ENCODE data around the gene PIK3CB. TPM values are rescaled to one million over a fixed set of nuclear protein-coding genes. Genes with fewer than 3 reads are reported as not detected.
A peak's percentile ranks its signal among the peaks of the same experiment; 100 is the strongest.

The PIK3CB gene
- polyA plus RNA-seq, 3 donors, result 14.1 to 33.6 (median 20.4) TPM

DNA sequence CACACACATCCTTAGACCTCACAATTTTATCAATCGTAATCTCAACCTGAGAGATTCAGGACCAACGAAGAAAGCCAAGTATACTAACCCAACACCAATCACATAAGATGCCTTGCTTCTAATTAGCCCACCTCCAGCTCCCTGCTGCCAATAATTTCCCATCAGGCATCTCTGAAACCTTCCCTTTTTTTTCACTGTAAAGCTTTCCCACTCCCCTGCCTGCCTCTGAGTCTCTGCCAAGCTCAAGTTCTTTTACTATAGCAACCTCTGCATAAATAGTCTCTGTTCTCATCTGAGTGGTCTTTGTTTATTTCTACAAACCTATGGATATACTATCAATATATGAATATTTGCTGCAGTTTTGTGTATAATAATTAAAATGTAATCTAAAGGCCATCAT, 86.5 kb downstream of the PIK3CB start:
- H3K4me1 Mint-ChIP-seq, result peaks cover 9% of the 10 kb centered on the region
- no peaks in the 10 kb centered on the region for H4K20me1 ChIP-seq (ENCODE audit: insufficient read depth, low read length)
- H3K4me2 ChIP-seq (replicated peaks; ENCODE audit: extremely low read depth, low read length, poor library complexity, severe bottlenecking), result no peak overlapping the region
- H3K4me3 Mint-ChIP-seq, result no peak overlapping the region
- peaks cover 0 to 6% (median 0%) of the 10 kb centered on the region in 7 donors for H3K9me3 Mint-ChIP-seq
- no peak overlapping the region for H3K9ac ChIP-seq (ENCODE audit: insufficient read depth, low read length, poor library complexity, severe bottlenecking)
- peaks cover 12 to 43% of the 10 kb centered on the region in 2 donors for H3K36me3 Mint-ChIP-seq
- WGBS (ENCODE audit: insufficient coverage), result 95% methylated on average over 2 of the region's 2 CpGs
- intact Hi-C loops (cut with micrococcal nuclease), result no loop called here
- H3K79me2 ChIP-seq (ENCODE audit: insufficient read depth, low read length), result peaks cover 13% of the 10 kb centered on the region
- no peak for DNase-seq
- H2AFZ ChIP-seq (ENCODE audit: insufficient read depth, low read depth, low read length, poor library complexity, severe bottlenecking), result no peak overlapping the region
- TF ChIP-seq, protein P1, sequence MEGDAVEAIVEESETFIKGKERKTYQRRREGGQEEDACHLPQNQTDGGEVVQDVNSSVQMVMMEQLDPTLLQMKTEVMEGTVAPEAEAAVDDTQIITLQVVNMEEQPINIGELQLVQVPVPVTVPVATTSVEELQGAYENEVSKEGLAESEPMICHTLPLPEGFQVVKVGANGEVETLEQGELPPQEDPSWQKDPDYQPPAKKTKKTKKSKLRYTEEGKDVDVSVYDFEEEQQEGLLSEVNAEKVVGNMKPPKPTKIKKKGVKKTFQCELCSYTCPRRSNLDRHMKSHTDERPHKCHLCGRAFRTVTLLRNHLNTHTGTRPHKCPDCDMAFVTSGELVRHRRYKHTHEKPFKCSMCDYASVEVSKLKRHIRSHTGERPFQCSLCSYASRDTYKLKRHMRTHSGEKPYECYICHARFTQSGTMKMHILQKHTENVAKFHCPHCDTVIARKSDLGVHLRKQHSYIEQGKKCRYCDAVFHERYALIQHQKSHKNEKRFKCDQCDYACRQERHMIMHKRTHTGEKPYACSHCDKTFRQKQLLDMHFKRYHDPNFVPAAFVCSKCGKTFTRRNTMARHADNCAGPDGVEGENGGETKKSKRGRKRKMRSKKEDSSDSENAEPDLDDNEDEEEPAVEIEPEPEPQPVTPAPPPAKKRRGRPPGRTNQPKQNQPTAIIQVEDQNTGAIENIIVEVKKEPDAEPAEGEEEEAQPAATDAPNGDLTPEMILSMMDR (IDR thresholded peaks at IDR 0.05), result no peak
- H3K27ac ChIP-seq (ENCODE audit: low read depth in 1 of 2, low read length in 2 of 2), result no peak overlapping the region
- peak overlapping the region in 1 of 7 donors; percentile 22 for H3K27ac Mint-ChIP-seq
- no peaks in the 10 kb centered on the region for H3K27me3 Mint-ChIP-seq (ENCODE audit: low read depth in 3 of 3)
- H3K4me3 ChIP-seq (replicated peaks in 1 of 3; ENCODE audit: low read depth in 2 of 3, low read length in 3 of 3), result no peak overlapping the region
- peaks cover 13 to 51% of the 10 kb centered on the region in 2 donors for H3K36me3 ChIP-seq (replicated peaks in 1 of 2; ENCODE audit: control insufficient read depth in 1 of 2, insufficient read depth in 2 of 2, low read length in 2 of 2)
- H3K9me3 ChIP-seq (replicated peaks in 1 of 2; ENCODE audit: control insufficient read depth in 1 of 2, insufficient read depth in 1 of 2, low read length in 2 of 2), result no peaks in the 10 kb centered on the region
- H3K4me1 ChIP-seq (ENCODE audit: control insufficient read depth in 1 of 2, insufficient read depth in 2 of 2, low read length in 2 of 2), result peaks cover 5 to 14% of the 10 kb centered on the region in 2 donors
- no peaks in the 10 kb centered on the region for H3K27me3 ChIP-seq (ENCODE audit: control insufficient read depth in 2 of 2, insufficient read depth in 2 of 2, low read length in 2 of 2)

DNA sequence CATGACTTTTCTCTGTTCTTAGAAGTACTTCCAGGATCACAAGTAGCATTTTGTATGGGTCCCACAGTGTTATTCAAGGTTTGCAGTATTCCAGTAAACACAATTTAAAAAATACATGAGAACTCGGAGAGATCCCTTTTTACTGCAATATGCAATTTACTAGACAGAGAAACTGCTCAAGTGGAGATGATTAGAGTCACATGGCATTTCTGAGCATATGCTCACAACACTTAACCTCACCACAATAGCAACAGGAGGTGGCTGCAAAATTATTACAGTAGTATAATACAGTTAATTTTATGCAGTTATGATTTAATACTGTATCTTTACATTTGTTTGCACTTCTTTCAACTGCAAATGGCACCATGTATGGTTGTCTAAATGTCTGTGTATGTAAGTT, 87.5 kb downstream of the PIK3CB start:
- no CpG with 5 or more reads among the region's 1 CpG for WGBS (ENCODE audit: insufficient coverage)
- Mint-ChIP-seq H3K9me3 (peaks cover 0 to 6% (median 0%) of the 10 kb centered on the region in 7 donors), H3K27ac (no peak overlapping the region), H3K36me3 (peaks cover 12 to 41% of the 10 kb centered on the region in 2 donors), H3K27me3 (ENCODE audit: low read depth in 3 of 3) (no peaks in the 10 kb centered on the region), H3K4me3 (no peak overlapping the region), H3K4me1 (peaks cover 9% of the 10 kb centered on the region)
- no peak for DNase-seq
- TF ChIP-seq, protein P1 (IDR thresholded peaks at IDR 0.05), result no peak
- Histone ChIP-seq H3K4me2 (replicated peaks; ENCODE audit: extremely low read depth, low read length, poor library complexity, severe bottlenecking) (no peak overlapping the region), H3K9me3 (replicated peaks in 1 of 2; ENCODE audit: control insufficient read depth in 1 of 2, insufficient read depth in 1 of 2, low read length in 2 of 2) (no peaks in the 10 kb centered on the region), H3K27me3 (ENCODE audit: control insufficient read depth in 2 of 2, insufficient read depth in 2 of 2, low read length in 2 of 2) (no peaks in the 10 kb centered on the region), H2AFZ (ENCODE audit: insufficient read depth, low read depth, low read length, poor library complexity, severe bottlenecking) (no peak overlapping the region), H3K4me1 (ENCODE audit: control insufficient read depth in 1 of 2, insufficient read depth in 2 of 2, low read length in 2 of 2) (peaks cover 5 to 14% of the 10 kb centered on the region in 2 donors), H3K79me2 (ENCODE audit: insufficient read depth, low read length) (peaks cover 13% of the 10 kb centered on the region), H3K36me3 (replicated peaks in 1 of 2; ENCODE audit: control insufficient read depth in 1 of 2, insufficient read depth in 2 of 2, low read length in 2 of 2) (peaks cover 11 to 50% of the 10 kb centered on the region in 2 donors), H3K27ac (ENCODE audit: low read depth in 1 of 2, low read length in 2 of 2) (no peak overlapping the region), H3K4me3 (replicated peaks in 1 of 3; ENCODE audit: low read depth in 2 of 3, low read length in 3 of 3) (no peak overlapping the region), H4K20me1 (ENCODE audit: insufficient read depth, low read length) (no peaks in the 10 kb centered on the region), H3K9ac (ENCODE audit: insufficient read depth, low read length, poor library complexity, severe bottlenecking) (no peak overlapping the region)
- intact Hi-C loops (cut with micrococcal nuclease), result no loop called here

All from CD14-positive monocyte (primary cell).